Loucy (cell line): ENCODE results near the gene EXOC3L2.
"Not testable (repeated sequence)": the region's sequence is repeated elsewhere in the genome, so short reads cannot be mapped to it uniquely, and the experiment has no call there.

Experiments used
- H2AFZ ChIP-seq: fragments of 200-600 bp; sonication (generic); 2 replicates; pipeline ENCODE4 v1.6.0; 2016; ENCODE audit warnings: antibody characterized with exemption, mild to moderate bottlenecking, low read length, moderate library complexity
- H3F3A ChIP-seq: fragments of 200-600 bp; 2 replicates; pipeline ENCODE4 v1.6.0; 2016; ENCODE audit warnings: antibody characterized with exemption, low read depth, mild to moderate bottlenecking
- H3K27me3 ChIP-seq: fragments of 200-600 bp; sonication (generic); 2 replicates; pipeline ENCODE4 v1.6.1; 2014; ENCODE audit warnings: low read length, mild to moderate bottlenecking; ENCODE audit not compliant: insufficient read depth, poor library complexity, severe bottlenecking
- H3K36me3 ChIP-seq: fragments of 200-600 bp; sonication (generic); 2 replicates; pipeline ENCODE4 v1.6.1; 2016; ENCODE audit warnings: low read length; ENCODE audit not compliant: insufficient read depth
- H3K4me1 ChIP-seq: fragments of 200-600 bp; sonication (generic); 2 replicates; pipeline ENCODE4 v1.5.1; 2014; ENCODE audit warnings: low read length, mild to moderate bottlenecking; ENCODE audit not compliant: insufficient read depth, poor library complexity, severe bottlenecking
- H3K4me2 ChIP-seq: fragments of 200-600 bp; sonication (generic); 2 replicates; pipeline ENCODE4 v1.6.0; 2014; ENCODE audit warnings: antibody characterized with exemption, low read length, low read depth, mild to moderate bottlenecking; ENCODE audit not compliant: poor library complexity, severe bottlenecking
- H3K4me3 ChIP-seq: fragments of 200-600 bp; sonication (generic); 2 replicates; pipeline ENCODE4 v1.5.1; 2014; ENCODE audit warnings: low read length, mild to moderate bottlenecking, mixed read lengths; ENCODE audit not compliant: poor library complexity, severe bottlenecking
- H3K79me2 ChIP-seq: fragments of 200-600 bp; sonication (generic); 2 replicates; pipeline ENCODE4 v1.6.1; 2014; ENCODE audit warnings: low read length; ENCODE audit not compliant: insufficient read depth
- H3K9ac ChIP-seq: fragments of 200-600 bp; sonication (generic); 2 replicates; pipeline ENCODE4 v1.6.0; 2014; ENCODE audit warnings: mild to moderate bottlenecking, low read depth, low read length, moderate library complexity; ENCODE audit not compliant: poor library complexity, severe bottlenecking
- H3K9me2 ChIP-seq: fragments of 200-600 bp; sonication (generic); replicated peaks from 2 replicates; pipeline ENCODE4 v1.6.1; 2016; ENCODE audit warnings: low read depth, low read length, mixed read lengths
- H3K9me3 ChIP-seq: fragments of 200-600 bp; sonication (generic); 2 replicates; pipeline ENCODE4 v1.6.1; 2014; ENCODE audit warnings: mild to moderate bottlenecking, antibody characterized with exemption, low read length, low read depth; ENCODE audit not compliant: insufficient read depth
- H4K20me1 ChIP-seq: fragments of 200-600 bp; sonication (generic); 2 replicates; pipeline ENCODE4 v1.6.0; 2014; ENCODE audit warnings: antibody characterized with exemption, low read length, mild to moderate bottlenecking; ENCODE audit not compliant: insufficient read depth, poor library complexity, severe bottlenecking
- EZH2phosphoT487 ChIP-seq: fragments of 200-600 bp; IDR thresholded peaks from 2 replicates; pipeline ENCODE4 v1.6.1; 2018; ENCODE audit warnings: antibody characterized with exemption, mild to moderate bottlenecking, moderate library complexity, borderline replicate concordance
- TF ChIP-seq, protein P1 (sequence below): fragments of 200-600 bp; sonication (generic); conservative IDR thresholded peaks from 2 replicates; pipeline ENCODE4 v1.5.1; 2014; ENCODE audit warnings: mild to moderate bottlenecking, antibody characterized with exemption, low read length

Gene EXOC3L2

GRCh38 chr19:45235485-45235884 is 9.7 kb downstream of the EXOC3L2 start:
- Histone ChIP-seq H3F3A (no peaks in the 10 kb centered on the region), H3K4me1 (peaks cover 11% of the 10 kb centered on the region), H3K79me2 (no peaks in the 10 kb centered on the region), H3K4me2 (peak overlapping the region; percentile 70), H3K27me3 (no peaks in the 10 kb centered on the region), H3K9me2 (no peaks in the 10 kb centered on the region), H3K9me3 (no peaks in the 10 kb centered on the region), H3K9ac (peak overlapping the region; percentile 57), H3K4me3 (peak overlapping the region; percentile 39), H2AFZ (peak overlapping the region; percentile 87), H4K20me1 (no peaks in the 10 kb centered on the region), H3K36me3 (no peaks in the 10 kb centered on the region)
- TF ChIP-seq, protein P1, sequence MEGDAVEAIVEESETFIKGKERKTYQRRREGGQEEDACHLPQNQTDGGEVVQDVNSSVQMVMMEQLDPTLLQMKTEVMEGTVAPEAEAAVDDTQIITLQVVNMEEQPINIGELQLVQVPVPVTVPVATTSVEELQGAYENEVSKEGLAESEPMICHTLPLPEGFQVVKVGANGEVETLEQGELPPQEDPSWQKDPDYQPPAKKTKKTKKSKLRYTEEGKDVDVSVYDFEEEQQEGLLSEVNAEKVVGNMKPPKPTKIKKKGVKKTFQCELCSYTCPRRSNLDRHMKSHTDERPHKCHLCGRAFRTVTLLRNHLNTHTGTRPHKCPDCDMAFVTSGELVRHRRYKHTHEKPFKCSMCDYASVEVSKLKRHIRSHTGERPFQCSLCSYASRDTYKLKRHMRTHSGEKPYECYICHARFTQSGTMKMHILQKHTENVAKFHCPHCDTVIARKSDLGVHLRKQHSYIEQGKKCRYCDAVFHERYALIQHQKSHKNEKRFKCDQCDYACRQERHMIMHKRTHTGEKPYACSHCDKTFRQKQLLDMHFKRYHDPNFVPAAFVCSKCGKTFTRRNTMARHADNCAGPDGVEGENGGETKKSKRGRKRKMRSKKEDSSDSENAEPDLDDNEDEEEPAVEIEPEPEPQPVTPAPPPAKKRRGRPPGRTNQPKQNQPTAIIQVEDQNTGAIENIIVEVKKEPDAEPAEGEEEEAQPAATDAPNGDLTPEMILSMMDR: no peak

DNA sequence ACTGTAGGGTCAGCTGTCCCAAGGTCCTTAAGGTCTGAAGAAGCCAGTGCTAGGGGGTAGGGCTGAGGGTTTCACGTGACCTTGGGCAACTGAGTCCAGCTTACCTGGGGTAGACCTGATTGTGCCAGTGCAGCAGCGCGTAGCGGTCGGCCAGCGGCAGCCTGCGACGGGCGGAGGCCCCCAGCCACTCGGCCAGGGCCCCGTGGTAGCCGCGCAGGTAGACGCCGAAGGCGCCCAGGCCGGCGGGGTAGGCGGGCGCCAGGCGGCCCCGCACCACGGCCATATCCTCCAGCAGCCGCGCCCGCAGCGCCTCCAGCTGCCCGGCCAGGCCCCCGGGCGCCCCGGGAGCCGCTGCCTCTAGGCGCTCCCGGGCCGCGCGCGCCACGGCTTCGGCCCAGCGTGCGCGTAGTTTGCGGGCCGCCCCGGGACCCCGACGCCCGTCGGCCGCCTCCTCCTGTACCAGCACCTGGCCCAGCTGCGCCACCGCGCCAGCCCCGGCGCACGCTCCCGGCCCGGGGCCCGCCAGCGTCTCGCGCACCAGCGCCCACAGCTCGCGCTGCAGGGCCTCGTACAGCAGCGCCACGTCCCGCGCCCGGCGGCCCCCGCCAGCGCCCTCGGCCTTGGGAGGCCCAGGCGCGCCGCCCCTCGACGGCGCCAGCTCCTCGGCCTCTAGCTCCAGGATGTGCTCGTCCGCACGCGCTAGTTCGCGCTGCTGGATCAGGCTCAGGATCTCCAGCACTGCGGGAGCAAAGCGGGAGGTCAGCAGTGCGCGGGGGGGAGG is 10.9 kb downstream of the EXOC3L2 start:
- TF ChIP-seq EZH2phosphoT487: no peak
- TF ChIP-seq, protein P1: no peak
- Histone ChIP-seq H3K4me3 (no peak overlapping the region), H3F3A (no peaks in the 10 kb centered on the region), H3K9me2 (no peaks in the 10 kb centered on the region), H3K79me2 (no peaks in the 10 kb centered on the region), H3K27me3 (no peaks in the 10 kb centered on the region), H4K20me1 (no peaks in the 10 kb centered on the region), H3K36me3 (no peaks in the 10 kb centered on the region), H3K4me2 (no peak overlapping the region), H3K9ac (no peak overlapping the region), H3K4me1 (peaks cover 11% of the 10 kb centered on the region), H2AFZ (no peak overlapping the region), H3K9me3 (no peaks in the 10 kb centered on the region)

DNA sequence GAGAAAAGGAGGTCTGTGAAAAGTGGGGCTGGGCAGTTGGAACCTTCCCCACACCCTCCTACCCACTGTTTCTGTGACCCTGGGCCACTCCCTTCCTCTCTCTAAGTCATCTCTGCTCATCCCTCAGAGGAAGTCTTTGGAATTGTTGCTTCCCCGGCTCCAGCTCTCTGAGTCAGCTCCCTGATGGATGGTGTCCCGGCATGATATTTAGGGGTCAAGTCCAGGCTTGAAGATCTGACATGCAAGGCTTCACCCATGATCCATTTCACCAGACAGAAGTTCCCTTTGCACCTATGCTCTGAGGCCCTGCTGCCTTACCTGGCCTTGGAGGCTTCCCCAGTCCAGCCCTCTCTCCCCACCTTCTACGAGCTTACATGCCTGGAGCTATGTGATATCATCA is 13.3 kb downstream of the EXOC3L2 start:
- no peak overlapping the region for H3K9ac ChIP-seq
- H2AFZ ChIP-seq: no peak overlapping the region
- TF ChIP-seq EZH2phosphoT487: no peak
- no peaks in the 10 kb centered on the region for H3K79me2 ChIP-seq
- H4K20me1 ChIP-seq: no peaks in the 10 kb centered on the region
- H3K4me2 ChIP-seq: no peak overlapping the region
- H3K9me3 ChIP-seq: no peaks in the 10 kb centered on the region
- H3K36me3 ChIP-seq: no peaks in the 10 kb centered on the region
- H3K9me2 ChIP-seq: no peaks in the 10 kb centered on the region
- H3F3A ChIP-seq: no peaks in the 10 kb centered on the region
- H3K4me3 ChIP-seq: no peak overlapping the region
- no peaks in the 10 kb centered on the region for H3K27me3 ChIP-seq
- peaks cover 11% of the 10 kb centered on the region for H3K4me1 ChIP-seq

- not testable (repeated sequence) for H2AFZ ChIP-seq, H3K9me3 ChIP-seq, H3K4me2 ChIP-seq, H4K20me1 ChIP-seq, H3K4me1 ChIP-seq, H3K79me2 ChIP-seq, H3K4me3 ChIP-seq, H3K36me3 ChIP-seq, H3K9me2 ChIP-seq, H3K27me3 ChIP-seq, H3K9ac ChIP-seq, H3F3A ChIP-seq
These were observed 16.2 kb downstream of the EXOC3L2 start for GRCh38 chr19:45229056-45229455.
